Measurements from ENCODE around the gene GATD1.

DNA sequence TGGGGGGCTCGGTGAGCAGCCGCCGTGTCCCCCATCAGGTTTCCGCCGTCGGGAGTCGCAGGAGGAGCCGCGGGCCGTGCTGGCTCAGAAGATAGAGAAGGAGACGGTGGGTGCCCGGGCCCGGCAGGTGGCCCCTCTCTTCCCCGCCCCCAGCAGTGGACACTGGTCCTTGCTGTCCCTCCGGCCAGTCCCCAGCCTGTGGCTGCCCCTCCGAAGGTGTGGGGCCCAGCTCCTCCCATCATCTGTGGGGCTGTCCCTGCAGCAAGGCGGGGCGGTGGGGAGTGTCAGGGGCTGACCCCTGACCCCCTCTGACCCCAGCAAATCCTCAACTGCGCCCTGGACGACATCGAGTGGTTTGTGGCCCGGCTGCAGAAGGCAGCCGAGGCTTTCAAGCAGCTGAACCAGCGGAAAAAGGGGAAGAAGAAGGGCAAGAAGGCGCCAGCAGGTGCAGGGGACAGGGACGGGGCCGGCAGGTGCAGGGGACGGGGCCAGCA, 56.0 kb downstream of the GATD1 start:
- TF ChIP-seq, protein P1, sequence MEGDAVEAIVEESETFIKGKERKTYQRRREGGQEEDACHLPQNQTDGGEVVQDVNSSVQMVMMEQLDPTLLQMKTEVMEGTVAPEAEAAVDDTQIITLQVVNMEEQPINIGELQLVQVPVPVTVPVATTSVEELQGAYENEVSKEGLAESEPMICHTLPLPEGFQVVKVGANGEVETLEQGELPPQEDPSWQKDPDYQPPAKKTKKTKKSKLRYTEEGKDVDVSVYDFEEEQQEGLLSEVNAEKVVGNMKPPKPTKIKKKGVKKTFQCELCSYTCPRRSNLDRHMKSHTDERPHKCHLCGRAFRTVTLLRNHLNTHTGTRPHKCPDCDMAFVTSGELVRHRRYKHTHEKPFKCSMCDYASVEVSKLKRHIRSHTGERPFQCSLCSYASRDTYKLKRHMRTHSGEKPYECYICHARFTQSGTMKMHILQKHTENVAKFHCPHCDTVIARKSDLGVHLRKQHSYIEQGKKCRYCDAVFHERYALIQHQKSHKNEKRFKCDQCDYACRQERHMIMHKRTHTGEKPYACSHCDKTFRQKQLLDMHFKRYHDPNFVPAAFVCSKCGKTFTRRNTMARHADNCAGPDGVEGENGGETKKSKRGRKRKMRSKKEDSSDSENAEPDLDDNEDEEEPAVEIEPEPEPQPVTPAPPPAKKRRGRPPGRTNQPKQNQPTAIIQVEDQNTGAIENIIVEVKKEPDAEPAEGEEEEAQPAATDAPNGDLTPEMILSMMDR (conservative IDR thresholded peaks at IDR 0.05; ENCODE audit: low read depth in 2 of 2), result no peak
- no peak for TF ChIP-seq POLR2AphosphoS5 (IDR thresholded peaks at IDR 0.05; ENCODE audit: low read depth)

All from GM23338 (cell line).